Ascending aorta (tissue), 2 donors: ENCODE results near the gene PNMA6E. TPM values are rescaled to one million over a fixed set of nuclear protein-coding genes. Genes with fewer than 3 reads are reported as not detected.

Source experiments
- DNase-seq, 2 donors: peaks; one replicate each; pipeline ENCODE4 v3.0.0-alpha.2; 2019; ENCODE audit warnings: low spot score in 2 of 2
- H3K27ac ChIP-seq, 2 donors: fragments of 200-600 bp; sonication (generic); one replicate each; pipeline ENCODE4 v1.5.1; 2016 to 2017; ENCODE audit warnings: mild to moderate bottlenecking in 1 of 2
- H3K27me3 ChIP-seq: fragments of 200-600 bp; sonication (generic); one replicate; pipeline ENCODE4 v1.5.1; 2017
- H3K36me3 ChIP-seq, 2 donors: fragments of 200-600 bp; sonication (generic); one replicate each; pipeline ENCODE4 v1.5.1; 2016
- H3K4me1 ChIP-seq, 2 donors: fragments of 200-600 bp; sonication (generic); one replicate each; pipeline ENCODE4 v1.5.1; 2016 to 2017; ENCODE audit warnings: mild to moderate bottlenecking in 1 of 2
- H3K4me3 ChIP-seq, 2 donors: fragments of 200-600 bp; sonication (generic); one replicate each; pipeline ENCODE4 v1.5.1; 2016 to 2017; ENCODE audit warnings: mild to moderate bottlenecking in 1 of 2
- H3K9me3 ChIP-seq, 2 donors: fragments of 200-600 bp; sonication (generic); one replicate each; pipeline ENCODE4 v1.5.1; 2016
- intact Hi-C: fragments of 100-400 bp; cut with DNase I; formaldehyde crosslinking; loops from one replicate; pipeline ENCODE4 v1.15.1; 2023
- total RNA-seq: library from RNA; depleted of rRNA; stranded (reverse); fragments of >200 nt; gene quantifications from one replicate; pipeline ENCODE4 v1.1.0, GENCODE V29; 2016
- TF ChIP-seq, protein P1 (sequence below), 3 experiments: fragments of 200-600 bp in 2 of 3; fragments of 450-650 bp in 1 of 3; sonication (generic) in 2 of 3; IDR thresholded peaks; one replicate each; pipeline ENCODE4 v1.5.1; 2016 to 2019; ENCODE audit warnings: antibody characterized with exemption in 3 of 3, mild to moderate bottlenecking in 1 of 3, moderate library complexity in 1 of 3

PNMA6E gene
- total RNA-seq, 1 donor from 2014 or later = not detected

DNA sequence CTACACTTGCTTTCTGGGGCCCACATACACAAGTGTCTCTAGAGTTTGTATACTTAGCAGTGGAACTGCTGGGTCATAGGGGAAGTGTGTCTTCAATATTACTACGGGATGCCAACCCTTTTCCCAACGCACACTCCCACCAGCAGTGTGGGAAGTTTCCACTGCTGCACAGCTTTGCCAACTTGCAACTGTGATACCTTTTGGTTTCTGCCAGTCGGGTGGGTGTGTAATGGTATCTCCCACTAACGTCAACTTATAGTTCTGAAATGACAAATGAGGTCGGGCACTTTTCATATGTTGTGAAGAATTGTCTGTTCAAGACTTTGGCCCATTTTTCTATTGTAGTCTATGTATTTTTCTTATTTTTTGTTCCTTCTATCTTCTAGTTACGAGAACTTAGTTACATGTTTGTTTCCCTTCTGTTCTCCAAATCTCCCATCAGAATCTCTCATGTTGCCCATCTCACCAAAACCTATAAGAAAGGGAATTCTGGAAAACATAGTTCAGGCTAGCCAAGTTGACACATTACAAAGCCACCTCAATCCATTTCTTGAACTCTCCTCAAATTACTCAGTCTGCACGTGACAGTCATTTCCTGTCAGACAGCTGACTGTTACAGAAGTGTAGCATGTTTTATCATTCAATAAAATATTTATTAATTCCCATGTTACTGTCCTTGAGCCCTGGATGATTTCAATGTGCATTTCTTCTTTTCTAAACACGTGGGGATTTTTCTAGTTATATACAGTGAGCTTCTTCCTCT lies 30.7 kb downstream of the PNMA6E start:
- no peak for DNase-seq
- TF ChIP-seq, protein P1, sequence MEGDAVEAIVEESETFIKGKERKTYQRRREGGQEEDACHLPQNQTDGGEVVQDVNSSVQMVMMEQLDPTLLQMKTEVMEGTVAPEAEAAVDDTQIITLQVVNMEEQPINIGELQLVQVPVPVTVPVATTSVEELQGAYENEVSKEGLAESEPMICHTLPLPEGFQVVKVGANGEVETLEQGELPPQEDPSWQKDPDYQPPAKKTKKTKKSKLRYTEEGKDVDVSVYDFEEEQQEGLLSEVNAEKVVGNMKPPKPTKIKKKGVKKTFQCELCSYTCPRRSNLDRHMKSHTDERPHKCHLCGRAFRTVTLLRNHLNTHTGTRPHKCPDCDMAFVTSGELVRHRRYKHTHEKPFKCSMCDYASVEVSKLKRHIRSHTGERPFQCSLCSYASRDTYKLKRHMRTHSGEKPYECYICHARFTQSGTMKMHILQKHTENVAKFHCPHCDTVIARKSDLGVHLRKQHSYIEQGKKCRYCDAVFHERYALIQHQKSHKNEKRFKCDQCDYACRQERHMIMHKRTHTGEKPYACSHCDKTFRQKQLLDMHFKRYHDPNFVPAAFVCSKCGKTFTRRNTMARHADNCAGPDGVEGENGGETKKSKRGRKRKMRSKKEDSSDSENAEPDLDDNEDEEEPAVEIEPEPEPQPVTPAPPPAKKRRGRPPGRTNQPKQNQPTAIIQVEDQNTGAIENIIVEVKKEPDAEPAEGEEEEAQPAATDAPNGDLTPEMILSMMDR (IDR thresholded peaks at IDR 0.05) = no peak
- Histone ChIP-seq H3K27ac (no peak overlapping the region), H3K4me1 (no peaks in the 10 kb centered on the region), H3K4me3 (no peak overlapping the region), H3K36me3 (no peaks in the 10 kb centered on the region), H3K9me3 (no peaks in the 10 kb centered on the region), H3K27me3 (no peaks in the 10 kb centered on the region)
- intact Hi-C loops = no loop called here

DNA sequence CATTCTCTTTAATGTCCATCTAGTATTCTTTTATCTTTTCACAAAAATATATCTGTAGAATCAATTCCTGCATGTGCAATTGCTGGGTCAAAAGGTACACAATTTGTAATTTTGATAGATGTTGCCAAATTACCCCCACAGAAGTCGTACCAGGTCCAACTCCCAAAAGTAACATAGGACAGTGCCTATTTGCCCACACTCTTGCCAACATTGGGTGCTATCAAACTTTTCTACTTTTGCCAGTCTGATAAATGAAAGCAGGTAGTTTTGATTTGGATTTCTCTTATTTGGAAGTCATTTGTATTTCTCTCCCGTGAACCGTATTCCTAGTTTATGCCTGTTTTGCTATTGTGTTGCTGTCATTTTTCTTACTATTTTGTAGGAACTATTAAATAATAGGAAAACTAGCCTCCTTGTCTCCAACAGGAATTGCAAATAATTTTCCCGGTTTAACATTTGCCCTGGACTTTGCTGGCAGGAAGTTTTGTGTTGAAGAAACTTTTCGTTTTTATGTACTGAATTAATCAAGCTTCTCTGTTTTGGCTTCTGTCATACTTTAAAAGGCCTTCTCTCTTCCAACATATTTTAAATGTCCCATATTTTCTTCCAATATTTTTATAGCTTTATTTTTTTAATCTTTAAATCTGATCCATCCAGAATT lies 34.1 kb downstream of the PNMA6E start:
- no peaks in the 10 kb centered on the region for H3K36me3 ChIP-seq
- no peak overlapping the region for H3K27ac ChIP-seq
- TF ChIP-seq, protein P1 (IDR thresholded peaks at IDR 0.05) = no peak
- H3K27me3 ChIP-seq = no peaks in the 10 kb centered on the region
- DNase-seq = no peak
- H3K9me3 ChIP-seq = no peaks in the 10 kb centered on the region
- H3K4me1 ChIP-seq = no peaks in the 10 kb centered on the region
- intact Hi-C loops = no loop called here
- no peak overlapping the region for H3K4me3 ChIP-seq

DNA sequence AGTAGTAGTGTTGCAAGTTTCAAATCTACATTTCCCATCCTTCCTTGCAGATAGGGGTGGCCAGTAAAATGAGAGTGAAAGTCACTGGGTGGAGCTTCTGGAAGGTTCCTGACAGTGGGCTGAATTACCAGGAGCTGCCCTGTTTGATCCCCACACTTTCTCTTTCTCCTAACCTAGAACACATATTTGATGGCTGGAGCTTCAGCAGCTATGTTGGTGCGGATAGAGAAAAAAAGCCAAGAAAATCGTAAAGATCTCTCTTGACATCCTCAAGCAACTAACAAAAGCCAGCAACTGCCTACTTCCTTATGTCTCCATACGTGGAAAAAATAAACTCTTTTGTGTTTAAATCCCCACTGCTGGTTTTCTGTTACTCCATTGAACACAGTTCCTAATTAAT lies 35.0 kb downstream of the PNMA6E start:
- TF ChIP-seq, protein P1 (IDR thresholded peaks at IDR 0.05) = no peak
- Histone ChIP-seq H3K4me3 (no peak overlapping the region), H3K9me3 (no peaks in the 10 kb centered on the region), H3K36me3 (no peaks in the 10 kb centered on the region), H3K27me3 (no peaks in the 10 kb centered on the region), H3K27ac (no peak overlapping the region), H3K4me1 (no peaks in the 10 kb centered on the region)
- intact Hi-C loops = no loop called here
- no peak for DNase-seq

DNA sequence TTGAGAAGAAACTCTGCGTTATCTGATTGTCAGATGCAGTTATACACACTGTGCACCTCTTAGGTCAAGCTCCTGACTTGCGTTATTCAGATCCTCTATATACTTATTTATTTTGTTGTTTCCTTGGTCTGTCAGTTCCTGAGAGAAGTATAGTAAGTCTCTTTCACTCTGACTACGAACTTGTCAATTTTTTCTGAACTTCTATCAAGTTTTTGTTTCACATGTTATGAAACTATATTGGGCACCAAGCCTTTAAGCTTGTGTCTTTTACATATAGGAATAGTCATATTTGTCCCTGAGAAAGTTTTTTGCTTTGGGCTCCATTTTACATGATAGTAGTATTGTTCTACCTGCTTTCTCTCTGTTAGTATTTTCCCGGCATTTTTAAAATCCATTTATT lies 35.5 kb downstream of the PNMA6E start:
- TF ChIP-seq, protein P1 (IDR thresholded peaks at IDR 0.05) = no peak
- Histone ChIP-seq H3K27me3 (no peaks in the 10 kb centered on the region), H3K4me1 (no peaks in the 10 kb centered on the region), H3K4me3 (no peak overlapping the region), H3K36me3 (no peaks in the 10 kb centered on the region), H3K27ac (no peak overlapping the region), H3K9me3 (no peaks in the 10 kb centered on the region)
- intact Hi-C loops = no loop called here
- DNase-seq = no peak

DNA sequence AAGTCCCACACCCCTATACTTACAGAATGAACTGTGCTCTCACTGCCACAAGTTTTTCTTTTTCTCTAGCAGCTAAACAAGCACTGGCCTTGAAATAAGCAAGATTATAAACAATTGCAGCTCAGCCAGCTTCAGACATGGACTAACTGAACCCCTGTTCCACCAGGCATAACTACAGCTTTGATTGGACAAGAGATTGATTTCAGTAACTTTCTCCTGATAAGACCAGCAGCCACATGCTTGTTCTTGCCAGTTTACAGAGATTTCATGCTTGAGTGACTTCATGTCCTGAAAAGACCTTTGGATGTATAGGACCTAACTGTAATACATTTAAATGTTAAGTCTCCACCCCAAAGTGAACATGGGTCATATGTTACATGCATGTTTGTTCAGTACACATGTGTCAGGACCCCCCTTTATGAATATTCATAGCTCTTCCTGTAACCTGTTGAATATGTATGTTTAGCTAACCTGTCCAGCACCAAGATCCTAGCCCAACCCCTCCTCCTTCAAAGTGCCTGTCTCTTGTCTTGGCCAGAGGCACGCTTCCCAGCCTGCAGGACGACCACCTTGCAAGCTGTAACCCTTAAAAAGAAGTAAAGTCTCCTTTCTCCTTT lies 39.3 kb downstream of the PNMA6E start:
- Histone ChIP-seq H3K27ac (no peak overlapping the region), H3K9me3 (no peaks in the 10 kb centered on the region), H3K4me1 (no peaks in the 10 kb centered on the region), H3K4me3 (no peak overlapping the region), H3K27me3 (no peaks in the 10 kb centered on the region), H3K36me3 (no peaks in the 10 kb centered on the region)
- TF ChIP-seq, protein P1 (IDR thresholded peaks at IDR 0.05) = no peak
- intact Hi-C loops = no loop called here
- no peak for DNase-seq
